Liver (tissue), 9 donors: ENCODE results near the gene BACH2. TPM values are rescaled to one million over a fixed set of nuclear protein-coding genes. Genes with fewer than 3 reads are reported as not detected.

Source experiments
- DNase-seq: peaks from one replicate; pipeline ENCODE4 v3.0.0-alpha.2; 2017; ENCODE audit warnings: low spot score
- H3K27ac ChIP-seq, 2 donors: one replicate each; pipeline ENCODE4 v1.7.0; 2013; ENCODE audit warnings: inconsistent platforms in 2 of 2, low read length in 2 of 2, control low read depth in 1 of 2, low read depth in 1 of 2, mild to moderate bottlenecking in 1 of 2
- H3K27me3 ChIP-seq, 4 donors: one replicate each; pipeline versions ENCODE4 v1.6.1 to v1.7.0; 2013; ENCODE audit warnings: low read length in 3 of 4, inconsistent platforms in 1 of 4, mild to moderate bottlenecking in 1 of 4, moderate library complexity in 1 of 4; ENCODE audit not compliant: control insufficient read depth in 4 of 4, insufficient read depth in 4 of 4
- H3K36me3 ChIP-seq, 4 donors: one replicate each; pipeline versions ENCODE4 v1.6.1 to v1.7.0; 2013; ENCODE audit warnings: low read length in 3 of 4, mild to moderate bottlenecking in 3 of 4, low read depth in 1 of 4, moderate library complexity in 1 of 4; ENCODE audit not compliant: control insufficient read depth in 4 of 4, insufficient read depth in 3 of 4
- H3K4me1 ChIP-seq, 4 donors: one replicate each; pipeline versions ENCODE4 v1.6.1 to v1.7.0; 2013; ENCODE audit warnings: low read length in 3 of 4, mild to moderate bottlenecking in 3 of 4, moderate library complexity in 1 of 4; ENCODE audit not compliant: control insufficient read depth in 4 of 4, insufficient read depth in 4 of 4
- H3K4me3 ChIP-seq, 3 donors: one replicate each; pipeline versions ENCODE4 v1.6.1 to v1.7.0; 2013; ENCODE audit warnings: low read length in 3 of 3, control low read depth in 1 of 3, low read depth in 1 of 3, mild to moderate bottlenecking in 1 of 3
- H3K9ac ChIP-seq, 2 donors: one replicate each; pipeline ENCODE4 v1.7.0; 2013; ENCODE audit warnings: low read length in 2 of 2, mild to moderate bottlenecking in 2 of 2, moderate library complexity in 2 of 2, control low read depth in 1 of 2, low read depth in 1 of 2
- H3K9me3 ChIP-seq, 4 donors: one replicate each; pipeline versions ENCODE4 v1.6.1 to v1.7.0; 2013; ENCODE audit warnings: low read length in 3 of 4; ENCODE audit not compliant: control insufficient read depth in 4 of 4
- FOXA2 ChIP-seq: IDR thresholded peaks from 2 replicates; pipeline ENCODE4 v1.6.1; 2016; ENCODE audit warnings: antibody characterized with exemption
- HNF4A ChIP-seq, 2 donors: conservative IDR thresholded peaks; 2 replicates each; pipeline ENCODE4 v1.6.1; 2016; ENCODE audit warnings: antibody characterized with exemption in 2 of 2, mild to moderate bottlenecking in 2 of 2
- NR2F2 ChIP-seq: IDR thresholded peaks from 2 replicates; pipeline ENCODE4 v1.6.1; 2016; ENCODE audit warnings: antibody characterized with exemption
- RAD21 ChIP-seq, 2 donors: IDR thresholded peaks; 2 replicates each; pipeline ENCODE4 v1.6.1; 2016; ENCODE audit warnings: antibody characterized with exemption in 2 of 2, mild to moderate bottlenecking in 2 of 2
- RXRA ChIP-seq, 2 donors: IDR thresholded peaks; 2 replicates each; pipeline ENCODE4 v1.6.1; 2017 to 2018; ENCODE audit warnings: antibody characterized with exemption in 2 of 2, mild to moderate bottlenecking in 1 of 2
- TAF1 ChIP-seq: conservative IDR thresholded peaks from 2 replicates; pipeline ENCODE4 v1.6.1; 2016; ENCODE audit warnings: antibody characterized with exemption, mild to moderate bottlenecking
- YY1 ChIP-seq: IDR thresholded peaks from 2 replicates; pipeline ENCODE4 v1.6.1; 2016; ENCODE audit warnings: antibody characterized with exemption, mild to moderate bottlenecking
- WGBS: extraction: QIAGEN DNeasy Blood & Tissue Kit; methylation state at CpG from one replicate; pipeline ENCODE4 v1.1.7; 2013; 5-methylcytosine and 5-hydroxymethylcytosine counted together
- polyA plus RNA-seq, 2 donors: library from polyadenylated mRNA; stranded (reverse) in 1 of 2; unstranded in 1 of 2; fragments of 200-250 nt in 1 of 2; fragments of >200 nt in 1 of 2; fragmentation: Nextera tagmentation in 1 of 2; extraction: Ambion mirVana in 1 of 2; gene quantifications; one replicate each; pipeline versions ENCODE4 v1.2.1 to v1.2.3, GENCODE V29; 2013 to 2015
- total RNA-seq, 2 donors: library from RNA; depleted of rRNA; stranded (reverse); fragments of >200 nt; gene quantifications; one replicate each; pipeline ENCODE4 v1.2.3, GENCODE V29; 2014
- TF ChIP-seq, protein P1 (sequence below): IDR thresholded peaks from 2 replicates; pipeline ENCODE4 v1.6.1; 2016; ENCODE audit warnings: antibody characterized with exemption
- TF ChIP-seq, protein P2 (sequence below): IDR thresholded peaks from 2 replicates; pipeline ENCODE4 v1.6.1; 2016; ENCODE audit warnings: antibody characterized with exemption, mild to moderate bottlenecking
- TF ChIP-seq, protein P3 (sequence below): fragments of 150-350 bp; IDR thresholded peaks from 2 replicates; pipeline ENCODE4 v1.5.1; 2017; ENCODE audit warnings: improper control_type of control experiment, low read depth, low read length; ENCODE audit not compliant: missing input control
- TF ChIP-seq, protein P4 (sequence below): IDR thresholded peaks from 2 replicates; pipeline ENCODE4 v1.6.1; 2016; ENCODE audit warnings: antibody characterized with exemption
- donor health status: healthy.
- donor health status: healthy.
- donor health status: healthy.
- donor health status: healthy.
- donor health status: healthy.

The BACH2 gene
- total and polyA plus RNA-seq, 4 donors = 1.9 to 3.7 (median 1.9) TPM

DNA sequence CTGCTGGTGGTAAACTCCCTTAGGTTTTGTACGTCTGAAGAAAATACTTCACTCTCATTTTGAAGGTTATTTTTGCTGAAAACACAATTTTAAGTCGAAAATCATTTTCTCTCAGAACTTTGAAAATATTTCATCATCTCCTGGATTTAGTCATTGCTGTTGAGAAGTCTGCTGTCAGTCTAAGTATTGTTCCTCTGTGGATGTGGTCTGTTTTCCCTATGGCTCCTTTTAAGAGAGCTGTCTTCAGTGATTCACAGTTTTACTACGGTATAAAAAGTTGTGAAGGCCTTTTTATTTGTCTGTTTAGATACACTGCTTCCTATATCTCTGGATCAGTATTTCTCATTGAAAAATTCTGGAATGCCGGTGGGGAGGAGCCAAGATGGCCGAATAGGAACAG, 243.0 kb downstream of the BACH2 start:
- no peaks in the 10 kb centered on the region for H3K9me3 ChIP-seq
- no peak overlapping the region for H3K9ac ChIP-seq
- TF ChIP-seq, protein P1, sequence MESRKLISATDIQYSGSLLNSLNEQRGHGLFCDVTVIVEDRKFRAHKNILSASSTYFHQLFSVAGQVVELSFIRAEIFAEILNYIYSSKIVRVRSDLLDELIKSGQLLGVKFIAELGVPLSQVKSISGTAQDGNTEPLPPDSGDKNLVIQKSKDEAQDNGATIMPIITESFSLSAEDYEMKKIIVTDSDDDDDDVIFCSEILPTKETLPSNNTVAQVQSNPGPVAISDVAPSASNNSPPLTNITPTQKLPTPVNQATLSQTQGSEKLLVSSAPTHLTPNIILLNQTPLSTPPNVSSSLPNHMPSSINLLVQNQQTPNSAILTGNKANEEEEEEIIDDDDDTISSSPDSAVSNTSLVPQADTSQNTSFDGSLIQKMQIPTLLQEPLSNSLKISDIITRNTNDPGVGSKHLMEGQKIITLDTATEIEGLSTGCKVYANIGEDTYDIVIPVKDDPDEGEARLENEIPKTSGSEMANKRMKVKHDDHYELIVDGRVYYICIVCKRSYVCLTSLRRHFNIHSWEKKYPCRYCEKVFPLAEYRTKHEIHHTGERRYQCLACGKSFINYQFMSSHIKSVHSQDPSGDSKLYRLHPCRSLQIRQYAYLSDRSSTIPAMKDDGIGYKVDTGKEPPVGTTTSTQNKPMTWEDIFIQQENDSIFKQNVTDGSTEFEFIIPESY = no peak
- TF ChIP-seq FOXA2 (no peak), RAD21 (IDR thresholded peaks at IDR 0.05) (no peak)
- TF ChIP-seq, protein P2, sequence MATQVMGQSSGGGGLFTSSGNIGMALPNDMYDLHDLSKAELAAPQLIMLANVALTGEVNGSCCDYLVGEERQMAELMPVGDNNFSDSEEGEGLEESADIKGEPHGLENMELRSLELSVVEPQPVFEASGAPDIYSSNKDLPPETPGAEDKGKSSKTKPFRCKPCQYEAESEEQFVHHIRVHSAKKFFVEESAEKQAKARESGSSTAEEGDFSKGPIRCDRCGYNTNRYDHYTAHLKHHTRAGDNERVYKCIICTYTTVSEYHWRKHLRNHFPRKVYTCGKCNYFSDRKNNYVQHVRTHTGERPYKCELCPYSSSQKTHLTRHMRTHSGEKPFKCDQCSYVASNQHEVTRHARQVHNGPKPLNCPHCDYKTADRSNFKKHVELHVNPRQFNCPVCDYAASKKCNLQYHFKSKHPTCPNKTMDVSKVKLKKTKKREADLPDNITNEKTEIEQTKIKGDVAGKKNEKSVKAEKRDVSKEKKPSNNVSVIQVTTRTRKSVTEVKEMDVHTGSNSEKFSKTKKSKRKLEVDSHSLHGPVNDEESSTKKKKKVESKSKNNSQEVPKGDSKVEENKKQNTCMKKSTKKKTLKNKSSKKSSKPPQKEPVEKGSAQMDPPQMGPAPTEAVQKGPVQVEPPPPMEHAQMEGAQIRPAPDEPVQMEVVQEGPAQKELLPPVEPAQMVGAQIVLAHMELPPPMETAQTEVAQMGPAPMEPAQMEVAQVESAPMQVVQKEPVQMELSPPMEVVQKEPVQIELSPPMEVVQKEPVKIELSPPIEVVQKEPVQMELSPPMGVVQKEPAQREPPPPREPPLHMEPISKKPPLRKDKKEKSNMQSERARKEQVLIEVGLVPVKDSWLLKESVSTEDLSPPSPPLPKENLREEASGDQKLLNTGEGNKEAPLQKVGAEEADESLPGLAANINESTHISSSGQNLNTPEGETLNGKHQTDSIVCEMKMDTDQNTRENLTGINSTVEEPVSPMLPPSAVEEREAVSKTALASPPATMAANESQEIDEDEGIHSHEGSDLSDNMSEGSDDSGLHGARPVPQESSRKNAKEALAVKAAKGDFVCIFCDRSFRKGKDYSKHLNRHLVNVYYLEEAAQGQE = no peak
- 93% methylated on average over 5 of the region's 5 CpGs for WGBS
- no peaks in the 10 kb centered on the region for H3K4me1 ChIP-seq
- H3K36me3 ChIP-seq = no peaks in the 10 kb centered on the region
- H3K27ac ChIP-seq = no peak overlapping the region
- DNase-seq = no peak
- H3K27me3 ChIP-seq = no peaks in the 10 kb centered on the region
- H3K4me3 ChIP-seq = no peak overlapping the region

DNA sequence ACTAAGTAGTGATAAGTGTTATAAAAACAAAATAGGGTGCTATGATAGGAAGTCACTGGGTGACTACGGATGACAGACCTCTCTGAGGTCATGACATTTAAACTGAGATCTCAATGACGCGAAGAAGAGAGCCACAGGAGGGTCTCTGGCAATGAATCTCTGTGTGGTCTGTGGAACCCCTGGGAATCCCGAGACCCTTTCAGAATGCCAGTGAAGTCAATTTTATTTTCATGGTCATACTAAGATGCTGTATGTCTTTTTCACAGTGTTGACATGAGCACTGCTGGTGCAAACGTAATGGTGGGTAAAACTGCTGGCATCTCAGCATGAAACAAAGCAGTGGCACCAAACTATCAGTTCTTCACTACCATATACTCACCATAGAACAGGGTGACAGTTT, 247.3 kb downstream of the BACH2 start:
- Histone ChIP-seq H3K4me1 (no peaks in the 10 kb centered on the region), H3K27me3 (no peaks in the 10 kb centered on the region), H3K36me3 (no peaks in the 10 kb centered on the region), H3K9me3 (no peaks in the 10 kb centered on the region), H3K27ac (no peak overlapping the region), H3K4me3 (no peak overlapping the region), H3K9ac (no peak overlapping the region)
- DNase-seq = no peak
- no peak for TF ChIP-seq YY1
- TF ChIP-seq TAF1 = no peak
- TF ChIP-seq, protein P1 = no peak
- TF ChIP-seq NR2F2 = no peak
- 86% methylated on average over 5 of the region's 5 CpGs for WGBS

DNA sequence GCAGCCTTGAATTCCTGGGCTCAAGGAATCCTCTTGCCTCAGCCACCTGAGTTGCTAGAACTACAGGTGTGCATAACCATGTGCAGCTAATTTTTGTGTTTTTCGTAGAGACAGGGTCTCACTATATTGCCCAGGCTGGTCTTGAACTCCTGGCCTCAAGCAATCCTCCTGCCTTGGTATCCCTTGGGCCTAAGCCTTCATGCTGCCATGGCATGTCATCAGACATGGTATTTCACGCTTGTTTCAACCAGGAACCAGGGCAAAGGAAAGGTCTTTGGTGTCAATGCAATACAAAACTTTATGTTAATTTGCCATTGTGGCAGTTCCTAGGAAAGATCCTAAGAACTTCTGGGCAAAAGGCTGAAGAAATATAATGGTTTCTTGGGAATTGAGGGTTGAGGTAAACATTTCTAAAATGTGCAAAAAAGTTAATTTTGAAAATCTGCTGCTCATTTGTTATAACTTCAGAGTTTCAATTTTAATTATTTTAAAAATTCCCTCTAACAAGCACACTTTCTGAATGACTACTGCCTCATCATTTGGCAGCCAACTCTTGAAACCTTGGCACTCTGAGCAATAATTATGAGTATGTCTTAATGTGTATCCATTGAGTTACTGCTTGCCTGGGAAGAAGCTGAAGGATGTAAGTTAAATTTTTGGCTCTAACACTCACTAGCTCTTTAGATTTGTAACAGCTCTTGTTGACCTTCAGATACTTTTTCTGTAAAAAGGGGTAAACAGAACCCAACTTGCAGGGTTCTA, 248.3 kb downstream of the BACH2 start:
- no peak for TF ChIP-seq NR2F2
- no peak for TF ChIP-seq HNF4A (conservative IDR thresholded peaks at IDR 0.05)
- TF ChIP-seq, protein P3, sequence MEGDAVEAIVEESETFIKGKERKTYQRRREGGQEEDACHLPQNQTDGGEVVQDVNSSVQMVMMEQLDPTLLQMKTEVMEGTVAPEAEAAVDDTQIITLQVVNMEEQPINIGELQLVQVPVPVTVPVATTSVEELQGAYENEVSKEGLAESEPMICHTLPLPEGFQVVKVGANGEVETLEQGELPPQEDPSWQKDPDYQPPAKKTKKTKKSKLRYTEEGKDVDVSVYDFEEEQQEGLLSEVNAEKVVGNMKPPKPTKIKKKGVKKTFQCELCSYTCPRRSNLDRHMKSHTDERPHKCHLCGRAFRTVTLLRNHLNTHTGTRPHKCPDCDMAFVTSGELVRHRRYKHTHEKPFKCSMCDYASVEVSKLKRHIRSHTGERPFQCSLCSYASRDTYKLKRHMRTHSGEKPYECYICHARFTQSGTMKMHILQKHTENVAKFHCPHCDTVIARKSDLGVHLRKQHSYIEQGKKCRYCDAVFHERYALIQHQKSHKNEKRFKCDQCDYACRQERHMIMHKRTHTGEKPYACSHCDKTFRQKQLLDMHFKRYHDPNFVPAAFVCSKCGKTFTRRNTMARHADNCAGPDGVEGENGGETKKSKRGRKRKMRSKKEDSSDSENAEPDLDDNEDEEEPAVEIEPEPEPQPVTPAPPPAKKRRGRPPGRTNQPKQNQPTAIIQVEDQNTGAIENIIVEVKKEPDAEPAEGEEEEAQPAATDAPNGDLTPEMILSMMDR = no peak
- TF ChIP-seq, protein P2 = no peak
- TF ChIP-seq, protein P4, sequence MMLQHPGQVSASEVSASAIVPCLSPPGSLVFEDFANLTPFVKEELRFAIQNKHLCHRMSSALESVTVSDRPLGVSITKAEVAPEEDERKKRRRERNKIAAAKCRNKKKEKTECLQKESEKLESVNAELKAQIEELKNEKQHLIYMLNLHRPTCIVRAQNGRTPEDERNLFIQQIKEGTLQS = no peak
- TF ChIP-seq RXRA (IDR thresholded peaks at IDR 0.05) = no peak
- Histone ChIP-seq H3K9ac (no peak overlapping the region), H3K4me3 (no peak overlapping the region), H3K27me3 (no peaks in the 10 kb centered on the region), H3K27ac (no peak overlapping the region), H3K9me3 (no peaks in the 10 kb centered on the region), H3K4me1 (no peaks in the 10 kb centered on the region), H3K36me3 (no peaks in the 10 kb centered on the region)
- DNase-seq = no peak
- 95% methylated on average over 2 of the region's 2 CpGs for WGBS
